Progenitor cell of endocrine pancreas (in vitro differentiated cells): Measurements from ENCODE around the gene AOAH. TPM values are rescaled to one million over a fixed set of nuclear protein-coding genes. Genes with fewer than 3 reads are reported as not detected.

Source experiments
- DNase-seq: peaks from one replicate; pipeline ENCODE4 v3.0.0; 2021; ENCODE audit warnings: low spot score; ENCODE audit not compliant: unreplicated experiment
- H3K27ac Mint-ChIP-seq: 2 replicates; pipeline ENCODE4 v1.8.0; 2021; ENCODE audit warnings: mild to moderate bottlenecking, moderate library complexity, mixed read lengths
- H3K27me3 Mint-ChIP-seq: 2 replicates; pipeline ENCODE4 v1.8.0; 2021; ENCODE audit warnings: mixed read lengths
- H3K36me3 Mint-ChIP-seq: 2 replicates; pipeline ENCODE4 v1.8.0; 2022; ENCODE audit warnings: mixed read lengths; ENCODE audit not compliant: insufficient read depth
- H3K4me1 Mint-ChIP-seq: 2 replicates; pipeline ENCODE4 v1.8.0; 2021; ENCODE audit warnings: low read depth, mixed read lengths
- H3K4me3 Mint-ChIP-seq: 2 replicates; pipeline ENCODE4 v1.8.0; 2021; ENCODE audit warnings: low read depth, mild to moderate bottlenecking, moderate library complexity, mixed read lengths
- H3K9me3 Mint-ChIP-seq: 2 replicates; pipeline ENCODE4 v1.8.0; 2021; ENCODE audit warnings: low read depth, mixed read lengths
- total RNA-seq: library from RNA; stranded (reverse); gene quantifications from 2 replicates; pipeline ENCODE4 v1.2.1, GENCODE V29; 2021
- TF ChIP-seq, protein P1 (sequence below): fragments of 200-600 bp; sonication (generic); IDR thresholded peaks from one replicate; pipeline ENCODE4 v1.5.0; 2021; ENCODE audit warnings: antibody characterized with exemption, mild to moderate bottlenecking; ENCODE audit not compliant: unreplicated experiment

AOAH gene
- total RNA-seq, 1 donor from 2014 or later = 3.3 TPM

DNA sequence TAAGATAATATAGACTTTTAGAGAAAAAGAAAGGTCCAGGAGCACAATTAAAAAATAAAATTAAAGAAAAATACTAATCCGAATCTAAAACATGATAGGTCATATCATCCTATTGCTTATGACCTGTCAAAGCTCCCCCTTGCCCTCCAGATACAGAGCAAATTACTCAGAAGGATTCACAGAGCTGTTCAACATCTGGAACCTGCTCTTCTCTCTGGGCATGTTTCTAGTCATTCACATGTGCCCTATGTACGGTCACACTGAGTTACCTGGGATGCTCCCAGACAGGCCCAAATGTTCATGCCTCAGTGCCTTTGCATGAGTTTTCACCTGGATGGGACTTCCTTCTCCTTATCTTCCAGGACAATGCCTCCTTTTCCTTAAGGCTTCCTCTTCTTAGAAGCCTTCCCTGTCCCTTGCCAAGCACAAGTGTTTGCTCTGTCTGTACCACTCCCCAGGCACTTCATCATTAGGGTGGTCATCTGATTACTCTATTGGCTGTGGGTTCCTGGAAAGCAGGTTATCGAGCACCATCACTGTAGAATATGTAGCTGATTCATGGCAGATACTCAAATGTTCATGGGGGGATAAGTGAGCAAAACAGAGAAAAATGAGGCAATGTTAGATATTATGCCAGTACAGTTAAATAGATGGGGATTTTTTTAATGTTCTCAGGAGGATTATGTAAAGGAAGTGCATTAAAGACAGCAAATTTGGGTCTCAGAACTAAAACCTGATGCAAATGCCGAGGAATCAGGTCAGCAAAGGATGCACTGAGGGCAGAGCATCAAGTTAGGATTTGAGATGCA, 12.0 kb upstream of the AOAH start:
- Mint-ChIP-seq H3K27ac (no peak overlapping the region), H3K27me3 (no peaks in the 10 kb centered on the region), H3K4me1 (peaks cover 5% of the 10 kb centered on the region), H3K36me3 (peaks cover 12% of the 10 kb centered on the region), H3K9me3 (peaks cover 17% of the 10 kb centered on the region), H3K4me3 (no peak overlapping the region)
- TF ChIP-seq, protein P1, sequence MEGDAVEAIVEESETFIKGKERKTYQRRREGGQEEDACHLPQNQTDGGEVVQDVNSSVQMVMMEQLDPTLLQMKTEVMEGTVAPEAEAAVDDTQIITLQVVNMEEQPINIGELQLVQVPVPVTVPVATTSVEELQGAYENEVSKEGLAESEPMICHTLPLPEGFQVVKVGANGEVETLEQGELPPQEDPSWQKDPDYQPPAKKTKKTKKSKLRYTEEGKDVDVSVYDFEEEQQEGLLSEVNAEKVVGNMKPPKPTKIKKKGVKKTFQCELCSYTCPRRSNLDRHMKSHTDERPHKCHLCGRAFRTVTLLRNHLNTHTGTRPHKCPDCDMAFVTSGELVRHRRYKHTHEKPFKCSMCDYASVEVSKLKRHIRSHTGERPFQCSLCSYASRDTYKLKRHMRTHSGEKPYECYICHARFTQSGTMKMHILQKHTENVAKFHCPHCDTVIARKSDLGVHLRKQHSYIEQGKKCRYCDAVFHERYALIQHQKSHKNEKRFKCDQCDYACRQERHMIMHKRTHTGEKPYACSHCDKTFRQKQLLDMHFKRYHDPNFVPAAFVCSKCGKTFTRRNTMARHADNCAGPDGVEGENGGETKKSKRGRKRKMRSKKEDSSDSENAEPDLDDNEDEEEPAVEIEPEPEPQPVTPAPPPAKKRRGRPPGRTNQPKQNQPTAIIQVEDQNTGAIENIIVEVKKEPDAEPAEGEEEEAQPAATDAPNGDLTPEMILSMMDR = no peak
- DNase-seq = no peak

DNA sequence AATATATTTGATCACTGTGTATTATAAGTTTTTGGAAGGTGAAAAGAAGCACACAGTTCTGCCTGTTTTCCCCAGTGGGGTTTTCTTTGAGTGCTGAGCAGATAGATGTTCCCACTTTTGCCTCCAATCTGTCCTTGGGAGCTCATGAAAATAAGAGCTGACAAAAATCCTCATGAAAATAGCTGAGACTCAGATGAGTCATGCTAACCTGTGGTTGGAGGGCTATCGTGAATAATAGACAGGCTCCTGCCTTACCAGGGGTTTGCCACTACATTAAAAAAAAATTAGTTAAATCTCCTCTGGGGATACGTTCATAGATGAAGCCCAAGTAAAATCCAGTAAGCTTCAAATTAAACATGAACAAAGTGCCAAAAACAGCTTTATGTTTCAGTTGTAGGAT, 10.9 kb upstream of the AOAH start:
- no peak overlapping the region for H3K27ac Mint-ChIP-seq
- peaks cover 26% of the 10 kb centered on the region for H3K9me3 Mint-ChIP-seq
- H3K36me3 Mint-ChIP-seq = peaks cover 15% of the 10 kb centered on the region
- H3K4me3 Mint-ChIP-seq = no peak overlapping the region
- no peaks in the 10 kb centered on the region for H3K27me3 Mint-ChIP-seq
- no peak for DNase-seq
- H3K4me1 Mint-ChIP-seq = peaks cover 5% of the 10 kb centered on the region
- TF ChIP-seq, protein P1 = no peak

DNA sequence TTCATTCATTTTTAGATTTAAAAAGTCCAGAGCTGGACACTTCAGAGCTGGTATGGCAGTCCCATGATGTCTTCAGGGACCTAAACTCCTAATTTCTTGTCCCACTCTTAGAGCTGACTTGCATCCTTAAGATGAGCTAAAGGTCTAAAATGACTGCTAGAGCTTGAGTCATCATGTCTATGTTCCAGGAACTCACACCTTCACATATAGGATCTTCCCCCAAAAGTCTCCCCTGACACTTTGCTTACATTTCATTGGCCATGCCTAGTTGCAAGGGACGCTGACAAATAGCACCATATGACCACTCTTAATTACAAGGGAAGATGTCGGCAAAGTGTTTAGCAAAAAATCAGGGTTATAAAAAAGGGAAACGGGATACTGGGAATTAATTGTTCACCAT, 10.4 kb upstream of the AOAH start:
- no peaks in the 10 kb centered on the region for H3K27me3 Mint-ChIP-seq
- H3K27ac Mint-ChIP-seq = no peak overlapping the region
- no peak overlapping the region for H3K4me3 Mint-ChIP-seq
- TF ChIP-seq, protein P1 = no peak
- peaks cover 28% of the 10 kb centered on the region for H3K9me3 Mint-ChIP-seq
- peaks cover 5% of the 10 kb centered on the region for H3K4me1 Mint-ChIP-seq
- peaks cover 16% of the 10 kb centered on the region for H3K36me3 Mint-ChIP-seq
- no peak for DNase-seq

DNA sequence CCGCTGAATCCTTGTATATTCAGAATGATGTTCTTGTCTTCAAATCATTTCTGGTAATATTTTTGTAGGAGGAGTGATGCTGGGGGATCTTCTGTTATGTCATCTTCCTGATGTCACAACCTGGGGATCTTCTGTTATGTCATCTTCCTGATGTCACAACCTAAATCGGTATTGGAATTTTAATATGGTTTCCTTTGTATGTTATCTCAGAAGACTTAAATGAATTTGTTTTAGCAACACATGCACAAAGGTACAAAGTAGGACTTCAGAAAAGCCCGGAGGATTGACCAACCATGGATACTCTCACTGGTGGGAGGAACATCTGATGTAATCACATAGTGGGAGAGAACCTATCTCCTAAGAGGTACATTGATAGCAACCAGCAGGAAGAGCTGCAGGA, 9.1 kb upstream of the AOAH start:
- Mint-ChIP-seq H3K27me3 (no peaks in the 10 kb centered on the region), H3K36me3 (peaks cover 15% of the 10 kb centered on the region), H3K9me3 (peaks cover 33% of the 10 kb centered on the region), H3K4me1 (peaks cover 3% of the 10 kb centered on the region), H3K27ac (no peak overlapping the region), H3K4me3 (no peak overlapping the region)
- TF ChIP-seq, protein P1 = no peak
- no peak for DNase-seq

DNA sequence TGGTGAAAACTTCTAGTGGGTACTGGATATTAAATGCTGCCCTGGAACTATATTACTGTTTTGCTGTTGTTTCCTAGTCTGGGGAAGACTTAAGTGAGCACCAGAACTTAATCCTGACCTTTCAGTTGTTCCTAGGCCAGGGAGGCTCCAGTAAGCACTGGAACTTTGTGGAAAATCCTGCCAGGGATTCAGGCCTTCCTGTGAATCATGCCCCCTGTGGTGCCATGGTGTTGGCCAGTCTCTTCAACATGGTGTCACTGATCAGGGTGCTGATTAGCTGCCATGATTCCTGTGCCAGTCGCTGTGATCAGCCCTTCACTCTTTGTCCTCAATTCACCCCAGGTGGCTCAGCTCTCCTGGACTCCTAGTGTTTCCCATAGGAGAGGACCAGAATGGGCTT, 8.5 kb upstream of the AOAH start:
- no peak overlapping the region for H3K4me3 Mint-ChIP-seq
- TF ChIP-seq, protein P1 = no peak
- DNase-seq = no peak
- peaks cover 33% of the 10 kb centered on the region for H3K9me3 Mint-ChIP-seq
- no peaks in the 10 kb centered on the region for H3K27me3 Mint-ChIP-seq
- peaks cover 1% of the 10 kb centered on the region for H3K4me1 Mint-ChIP-seq
- H3K36me3 Mint-ChIP-seq = peaks cover 15% of the 10 kb centered on the region
- no peak overlapping the region for H3K27ac Mint-ChIP-seq
